Inflammatory macrophage treated with lipopolysaccharide for 4 hours (primary cell): ENCODE measurements around the gene ANXA11.

Experiments
- DNase-seq: peaks from one replicate; pipeline ENCODE4 v3.0.0-alpha.2; 2020

The ANXA11 gene

DNA sequence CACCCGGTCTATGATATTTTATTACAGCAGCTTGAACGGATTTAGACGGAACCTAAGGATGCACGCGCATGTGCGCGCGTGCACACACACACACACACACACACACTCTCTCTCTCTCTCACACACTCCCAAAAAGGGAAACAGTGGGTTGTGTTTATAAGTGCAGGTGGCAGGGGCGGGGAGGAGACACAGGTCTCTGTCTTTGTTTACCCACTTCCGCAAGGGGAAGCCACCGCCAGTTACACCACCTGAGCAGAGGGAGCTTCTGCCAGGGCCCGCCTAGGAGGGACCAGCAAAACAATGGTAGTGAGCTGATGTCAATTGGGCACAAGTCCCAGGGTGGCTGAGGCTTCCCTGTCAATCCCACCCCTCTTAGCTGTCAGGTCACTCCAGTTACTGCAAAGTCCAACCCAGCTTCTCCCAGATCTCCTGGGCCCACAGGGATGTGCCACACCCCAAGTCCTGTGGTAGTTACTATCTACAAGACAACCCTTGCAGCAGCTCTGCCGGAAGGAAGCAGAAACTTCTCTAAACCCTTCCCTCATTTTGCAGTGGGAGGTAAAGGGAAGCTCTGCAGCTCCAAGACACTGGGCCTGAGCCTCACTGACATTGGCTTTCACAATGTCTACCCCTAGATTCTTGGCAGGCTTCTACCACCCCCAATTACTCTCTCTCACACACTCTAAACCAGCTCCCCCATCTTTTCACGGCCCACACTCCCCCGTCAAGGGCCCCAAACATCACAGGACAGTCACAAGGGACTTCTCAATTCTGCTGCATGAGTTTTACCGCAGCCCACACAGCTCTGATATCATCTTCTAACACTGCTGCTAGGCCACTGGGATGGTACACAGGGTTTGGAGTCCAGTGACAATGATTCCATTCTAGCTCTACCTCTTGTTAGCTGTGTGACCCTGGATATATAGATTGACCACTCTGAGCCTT is 17.6 kb downstream of the ANXA11 start:
- peak; percentile 92 for DNase-seq

- DNase-seq = no peak
These were observed 18.3 kb downstream of the ANXA11 start for GRCh38 chr10:80187060-80187459.

- DNase-seq = peak; percentile 44
These were observed 18.8 kb downstream of the ANXA11 start for GRCh38 chr10:80186364-80187012.

DNA sequence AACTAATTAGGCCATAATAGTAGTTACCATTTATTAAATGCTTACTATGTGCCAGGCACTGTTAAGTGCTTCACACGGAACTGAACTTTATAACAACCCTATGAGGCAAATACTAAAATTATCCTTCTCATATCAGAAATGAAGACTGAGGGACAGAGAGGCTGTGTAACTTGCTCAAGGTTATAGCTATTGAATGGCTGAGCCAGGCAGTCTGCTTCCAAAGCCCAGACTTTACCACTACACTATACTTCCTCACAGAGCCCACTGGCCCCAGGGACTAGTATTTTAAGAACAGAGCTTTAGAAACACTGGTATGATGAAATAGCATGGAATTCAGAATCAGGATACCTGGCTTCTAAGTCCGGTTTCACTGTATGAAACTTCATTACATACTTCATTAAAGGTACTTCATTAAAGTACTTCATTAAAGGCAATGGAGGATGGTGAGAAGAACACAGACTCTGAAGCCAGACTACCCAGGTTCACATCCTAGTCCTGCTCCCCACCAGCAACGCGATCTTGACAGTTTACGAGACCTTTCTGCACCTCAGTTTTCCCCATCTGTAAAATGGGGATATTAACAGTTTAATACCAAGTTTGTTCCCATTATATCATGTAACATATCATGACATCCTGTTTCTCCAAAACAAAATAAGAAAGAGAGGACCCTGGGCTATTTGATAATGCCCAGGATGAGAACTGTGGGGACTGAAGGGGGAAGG is 19.6 kb downstream of the ANXA11 start:
- DNase-seq = no peak

DNA sequence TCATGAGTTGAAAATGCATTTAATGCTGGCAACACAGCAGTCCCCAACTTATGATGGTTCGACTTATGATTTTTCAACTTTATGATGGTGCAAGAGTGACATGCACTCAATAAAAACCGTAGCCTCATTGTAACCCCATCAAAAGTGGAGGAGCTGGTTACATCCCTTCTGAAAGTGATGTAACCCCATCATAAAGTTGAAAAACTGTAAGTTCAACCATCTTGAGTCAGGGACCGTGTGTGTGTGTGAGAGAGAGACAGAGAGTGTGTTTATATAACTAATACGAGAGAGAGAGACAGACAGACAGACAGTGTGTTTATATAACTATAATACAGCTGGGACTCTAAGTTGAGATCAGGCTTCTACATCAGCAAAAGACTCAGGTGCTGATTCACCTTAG is 21.0 kb downstream of the ANXA11 start:
- DNase-seq = no peak

GRCh38 chr10:80183436-80183835 is 21.9 kb downstream of the ANXA11 start:
- no peak for DNase-seq

DNA sequence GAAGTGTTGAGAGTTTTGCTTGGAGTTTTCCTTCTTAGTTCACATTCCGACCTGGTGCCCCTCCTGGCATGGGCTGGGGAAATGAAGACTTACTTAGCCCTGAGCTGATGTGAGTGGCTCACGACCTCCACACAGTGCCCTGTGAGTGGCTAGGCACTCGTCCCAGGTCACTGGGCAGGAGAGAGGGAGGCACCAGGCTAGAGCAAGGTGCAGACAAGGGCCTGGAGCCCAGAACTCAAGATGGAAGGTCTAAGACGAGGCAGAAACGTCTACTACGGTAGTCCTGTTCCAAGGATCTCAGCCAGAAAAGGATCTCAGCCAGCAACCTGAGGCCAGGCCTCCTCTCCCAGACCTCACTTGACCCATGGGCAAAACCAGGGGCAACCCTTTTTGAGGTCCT is 22.4 kb downstream of the ANXA11 start:
- no peak for DNase-seq

DNA sequence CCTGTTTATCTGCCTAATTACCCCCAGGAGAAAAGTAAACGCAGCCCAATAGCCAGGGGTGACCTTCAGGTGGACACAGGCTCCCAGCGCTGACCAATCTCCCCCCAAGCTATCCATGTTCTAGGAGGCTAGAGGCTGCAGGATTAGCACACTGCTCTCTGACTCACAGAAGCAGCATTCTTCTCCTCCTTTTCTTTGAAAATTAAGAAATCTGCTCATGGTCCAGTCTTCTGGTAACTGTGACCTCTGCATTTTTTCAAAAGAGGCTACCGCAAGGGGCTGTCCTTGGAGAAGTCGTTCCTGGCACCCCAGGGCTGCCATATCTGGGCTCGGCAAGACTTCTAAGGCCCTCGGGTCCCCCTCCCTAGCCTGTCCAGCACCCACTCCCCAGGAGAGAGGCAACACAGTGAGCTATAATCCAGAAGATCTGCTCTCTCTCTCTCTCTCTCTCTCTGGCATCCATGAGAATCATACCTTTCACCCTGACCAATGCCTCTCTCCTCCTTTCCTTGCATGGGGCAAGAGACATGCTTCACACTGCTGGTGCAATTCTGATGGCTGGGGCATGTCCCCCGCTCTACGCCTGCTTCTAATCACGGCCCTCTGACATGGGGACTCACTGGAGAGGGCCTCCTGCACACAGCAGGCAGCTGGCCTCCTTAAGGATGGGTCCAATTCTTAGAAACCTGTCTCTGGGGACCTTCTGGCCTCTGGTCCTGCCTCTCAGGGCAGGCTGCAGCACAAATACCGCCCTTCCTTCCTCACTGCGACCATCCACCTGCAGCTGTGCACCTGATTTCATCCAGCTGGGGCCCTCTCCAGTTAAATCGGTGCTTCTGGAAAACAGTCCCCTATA is 27.3 kb downstream of the ANXA11 start:
- DNase-seq = peak; percentile 47

GRCh38 chr10:80176526-80176925 is 28.8 kb downstream of the ANXA11 start:
- DNase-seq = no peak

DNA sequence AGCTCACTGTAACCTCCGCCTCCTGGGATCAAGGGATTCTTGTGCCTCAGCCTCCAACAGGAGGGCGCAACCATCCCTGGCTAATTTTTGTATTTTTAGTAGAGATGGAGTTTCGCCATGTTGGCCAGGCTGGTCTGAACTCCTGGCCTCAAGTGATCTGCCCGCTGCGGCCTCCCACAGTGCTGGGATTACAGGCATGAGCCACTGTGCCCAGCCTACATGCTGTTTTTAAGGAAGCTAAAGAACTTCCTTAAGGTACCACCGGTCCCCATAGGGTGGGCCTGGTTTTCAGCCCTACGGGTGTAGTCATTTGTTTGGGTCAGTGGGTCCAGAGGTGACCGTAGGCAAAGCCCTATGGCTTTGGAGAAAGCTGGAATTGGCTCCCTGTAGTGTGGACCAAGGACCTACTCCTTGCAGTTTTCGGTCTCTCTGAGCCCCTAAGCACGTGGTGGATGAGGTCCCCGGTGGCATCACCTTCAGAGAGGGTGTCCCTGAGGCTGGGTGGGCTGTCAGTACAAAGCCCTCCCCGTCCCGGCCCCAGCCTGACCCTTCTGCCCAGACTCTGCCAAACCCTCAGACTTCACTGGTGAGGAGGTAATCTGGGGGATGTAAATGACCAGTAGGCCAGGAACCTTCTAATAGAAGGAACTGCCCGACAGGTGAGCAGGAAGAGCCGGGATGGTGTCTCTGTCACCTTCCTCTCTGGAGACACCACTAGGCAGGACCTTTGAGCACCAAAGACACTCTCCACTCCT is 30.5 kb downstream of the ANXA11 start:
- DNase-seq = no peak

DNA sequence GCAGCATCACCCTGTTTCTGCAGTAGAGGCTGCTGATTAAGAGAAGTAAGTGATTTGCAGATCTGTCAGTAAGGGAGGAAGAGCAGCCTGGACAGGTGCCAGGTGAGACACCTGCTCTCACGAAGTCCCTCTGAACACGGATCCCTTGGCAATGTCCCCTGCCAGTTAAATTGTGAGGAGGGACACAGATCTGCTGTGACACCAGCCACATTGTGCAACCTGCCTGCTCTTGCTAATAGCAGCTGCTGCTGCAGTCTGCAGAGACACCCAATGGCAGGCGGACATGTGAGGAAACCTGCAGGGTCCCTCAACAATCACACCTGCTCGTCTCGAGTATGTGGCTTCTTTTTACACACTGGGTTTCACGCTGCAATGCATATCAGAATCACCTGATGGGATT is 31.9 kb downstream of the ANXA11 start:
- no peak for DNase-seq

DNA sequence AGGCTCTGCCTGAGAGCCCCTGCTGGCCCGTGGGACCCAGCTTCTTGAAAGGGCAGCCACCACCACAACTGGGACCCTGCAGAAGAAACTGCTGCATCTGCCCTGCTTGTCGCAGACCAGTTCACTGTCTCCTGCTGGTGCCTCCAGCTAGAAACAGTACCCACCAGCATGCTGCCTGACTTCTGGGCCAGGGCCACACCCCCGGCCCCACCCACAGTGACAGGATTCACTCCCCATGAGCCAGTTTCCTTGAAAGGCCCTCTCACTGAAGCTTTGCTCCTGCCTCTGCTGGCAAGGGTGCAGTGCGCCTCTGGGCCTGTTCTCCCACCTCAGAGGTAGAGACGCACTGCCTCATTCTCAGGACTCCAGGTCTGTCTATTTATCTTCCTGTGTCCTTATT is 32.4 kb downstream of the ANXA11 start:
- DNase-seq = no peak

DNA sequence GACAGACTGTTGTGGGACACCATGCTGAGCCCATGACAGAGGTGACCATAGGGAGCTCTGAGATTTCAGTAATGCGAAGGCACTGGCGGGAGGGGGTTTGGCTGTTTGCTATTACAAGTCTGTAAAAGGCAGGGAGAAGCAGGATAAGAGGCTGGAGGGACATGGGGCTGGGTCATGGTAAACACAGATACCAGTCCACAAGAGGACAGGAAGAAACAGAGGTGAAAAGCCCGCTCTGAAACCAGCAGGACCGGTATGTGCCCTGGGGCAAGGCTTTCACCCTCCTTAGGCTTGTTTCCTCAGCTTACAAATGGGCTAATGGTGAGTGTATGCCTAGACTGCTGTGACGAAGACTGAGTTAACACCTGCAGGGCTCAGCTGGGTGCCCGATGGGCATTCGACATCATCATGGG is 34.1 kb downstream of the ANXA11 start:
- DNase-seq = no peak

DNA sequence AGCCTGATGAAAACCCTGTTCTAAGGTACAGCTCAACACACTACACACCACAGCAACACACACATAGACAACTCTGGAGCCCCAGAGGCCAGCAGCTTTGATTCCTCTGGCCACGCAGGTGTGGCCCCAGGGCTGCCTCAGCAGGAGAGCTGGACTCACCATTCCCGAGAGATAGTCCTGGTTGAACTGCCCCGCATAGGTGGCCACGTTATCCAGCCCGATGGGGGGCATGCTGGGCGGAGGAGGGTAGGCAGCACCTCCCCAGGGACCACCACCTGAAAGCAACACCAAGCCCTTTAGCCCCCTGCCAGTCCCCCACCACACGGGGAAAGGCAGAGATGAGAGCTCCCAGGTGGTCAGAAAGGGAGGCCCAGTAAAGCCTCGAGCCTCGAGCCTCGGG is 34.7 kb downstream of the ANXA11 start:
- no peak for DNase-seq

DNA sequence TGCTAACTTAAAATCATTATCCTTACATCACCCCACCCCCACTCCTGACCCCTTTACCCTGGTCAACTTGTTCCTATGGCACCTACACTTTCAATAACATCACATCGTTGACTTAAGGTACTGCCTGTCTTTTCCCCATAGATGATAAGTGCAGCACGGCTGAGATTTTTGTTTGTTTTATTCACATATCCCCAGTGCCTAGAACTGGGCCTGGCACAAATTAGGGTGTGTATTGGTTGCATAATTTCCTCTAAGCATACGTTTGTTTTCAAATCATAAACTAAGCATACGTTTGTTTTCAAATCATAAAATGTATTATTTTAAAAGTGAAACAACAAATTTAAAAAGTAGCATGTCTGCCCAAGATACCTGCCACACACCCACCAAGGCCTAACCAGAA is 35.3 kb downstream of the ANXA11 start:
- no peak for DNase-seq

DNA sequence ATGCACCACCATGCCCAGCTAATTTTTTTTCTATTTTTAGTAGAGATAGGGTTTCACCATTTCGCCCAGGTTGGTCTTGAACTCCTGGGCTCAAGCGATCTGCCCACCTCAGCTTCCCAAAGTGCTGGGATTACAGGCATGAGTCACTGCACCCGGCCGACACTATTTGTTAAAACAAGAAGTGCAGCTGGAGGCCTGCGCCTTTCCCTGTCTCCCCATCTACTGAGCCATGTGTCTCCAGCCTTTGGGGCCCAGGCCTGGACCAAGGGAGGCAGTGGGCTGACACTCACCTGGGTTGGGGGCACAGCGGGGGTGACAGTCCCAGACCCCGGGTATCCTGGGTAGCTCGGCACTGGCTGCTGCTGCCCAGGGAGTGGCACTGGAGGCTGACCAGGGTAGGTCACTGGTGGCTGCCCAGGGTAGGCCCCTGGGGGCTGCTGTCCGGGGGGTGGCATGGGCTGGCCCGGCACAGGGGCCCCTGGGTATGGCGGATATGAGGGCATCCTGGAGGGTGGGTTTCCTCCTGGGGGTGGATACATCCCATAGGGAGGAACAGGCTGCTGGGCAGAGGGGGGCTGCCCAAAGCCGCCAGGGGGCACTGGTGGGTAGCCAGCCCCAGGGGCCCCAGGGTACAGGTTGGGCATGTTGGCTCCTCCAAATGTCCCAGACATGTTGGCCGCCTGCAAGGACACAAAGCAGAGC is 36.5 kb downstream of the ANXA11 start:
- DNase-seq = no peak

GRCh38 chr10:80168162-80168511 is 37.2 kb downstream of the ANXA11 start:
- no peak for DNase-seq

GRCh38 chr10:80167471-80168161 is 37.7 kb downstream of the ANXA11 start:
- no peak for DNase-seq

DNA sequence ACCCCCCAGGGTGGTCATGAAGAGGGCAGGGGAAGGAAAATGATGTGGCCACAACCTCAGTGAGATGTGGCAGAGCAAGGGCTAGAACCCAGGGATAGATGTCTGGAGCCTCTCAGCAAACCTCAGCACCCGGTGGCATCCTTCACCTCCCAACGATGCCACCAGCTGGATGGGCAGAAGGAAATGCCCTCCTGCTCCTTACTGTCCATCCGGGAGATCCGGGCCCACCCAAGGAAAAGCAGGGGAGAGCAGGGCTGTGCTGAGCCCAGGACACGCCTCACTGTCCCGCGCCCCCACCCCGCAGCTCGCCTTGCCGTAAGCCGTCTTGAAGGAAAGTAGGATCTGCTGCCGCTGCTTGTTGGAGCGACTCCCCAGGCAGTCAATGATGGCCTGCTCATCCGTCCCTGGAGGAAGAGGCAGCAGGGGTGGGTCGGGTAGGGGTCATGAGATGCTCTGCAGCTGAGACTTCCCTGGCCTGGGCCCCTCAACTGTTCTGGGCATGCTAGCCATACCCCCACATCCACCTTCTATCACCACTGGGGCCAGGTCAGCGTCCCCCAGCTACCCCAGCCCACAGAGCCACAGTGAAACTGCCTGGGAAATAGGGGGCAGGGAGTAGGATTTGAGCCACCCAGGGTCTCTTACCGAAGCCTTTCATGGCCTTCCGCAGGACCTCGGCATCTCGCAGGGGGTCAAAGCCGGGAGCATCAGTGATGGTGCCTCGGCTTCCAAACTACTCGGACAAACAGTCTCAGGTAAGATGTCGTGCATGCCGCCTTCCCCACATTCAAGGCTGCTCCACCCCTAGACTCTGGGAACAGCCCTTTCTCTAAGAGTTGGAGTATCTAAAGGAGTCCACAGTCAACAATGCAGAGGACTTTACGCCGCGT is 38.5 kb downstream of the ANXA11 start:
- DNase-seq = no peak

DNA sequence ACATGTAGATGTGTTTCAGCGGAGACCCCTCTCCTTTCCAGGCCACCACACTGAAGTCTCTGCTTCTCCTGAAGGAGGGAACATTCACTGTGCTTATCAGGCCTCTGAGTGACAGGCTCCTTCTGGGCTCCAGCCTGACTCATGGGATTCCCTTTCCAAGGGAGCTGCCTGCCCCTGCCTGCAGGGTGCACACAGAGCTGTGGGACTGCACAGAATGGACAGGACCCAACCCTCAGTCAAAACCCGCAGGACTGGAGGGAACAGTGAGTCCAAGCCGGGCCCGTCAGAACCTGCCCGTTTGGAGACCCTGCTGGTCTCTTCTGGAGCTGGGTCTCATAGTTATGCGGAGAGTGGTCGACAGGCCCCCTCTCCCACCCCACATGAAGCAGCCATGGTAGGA is 40.2 kb downstream of the ANXA11 start:
- no peak for DNase-seq
